Measurements from ENCODE around the gene GOLGA8B.
"Not testable (repeated sequence)": the region's sequence is repeated elsewhere in the genome, so short reads cannot be mapped to it uniquely, and the experiment has no call there.

The GOLGA8B gene

DNA sequence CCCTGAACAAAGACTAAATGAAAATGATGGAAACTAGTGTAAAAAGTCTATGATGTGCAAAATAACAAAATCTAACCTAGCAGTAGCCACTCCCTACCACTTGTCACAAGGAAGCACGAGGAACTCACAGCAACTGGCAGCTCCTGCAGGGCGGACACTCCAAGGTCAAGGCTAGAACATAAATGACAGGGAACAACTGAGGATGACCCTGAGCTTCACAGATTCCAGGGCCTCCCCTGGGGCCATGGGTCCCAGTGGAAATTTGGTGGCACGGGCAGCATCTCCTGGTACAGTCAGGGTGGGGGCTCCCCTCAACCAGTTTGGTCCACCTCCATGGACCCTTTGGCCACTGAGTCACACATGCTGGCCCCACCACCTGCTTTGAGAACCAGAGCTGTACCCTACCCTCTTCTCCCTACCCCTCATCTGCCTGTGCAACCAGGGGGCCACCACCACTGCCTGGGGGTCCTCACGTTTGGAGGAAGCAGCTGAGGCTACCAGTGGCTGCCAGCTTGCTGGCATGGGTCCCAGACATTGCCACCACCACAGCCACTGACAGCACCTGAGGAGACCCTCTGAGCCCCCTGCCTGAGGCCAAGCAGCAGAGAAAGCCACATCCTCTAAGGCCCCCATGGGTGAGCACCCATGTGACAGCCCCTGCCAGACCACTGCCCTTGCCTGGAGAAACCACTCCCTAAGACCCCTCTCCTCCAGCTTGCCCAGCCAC, 13.6 kb downstream of the GOLGA8B start:
- in situ Hi-C loops (cut with MboI; ENCODE audit: low sequenced_read_pairs): not testable (repeated sequence)

DNA sequence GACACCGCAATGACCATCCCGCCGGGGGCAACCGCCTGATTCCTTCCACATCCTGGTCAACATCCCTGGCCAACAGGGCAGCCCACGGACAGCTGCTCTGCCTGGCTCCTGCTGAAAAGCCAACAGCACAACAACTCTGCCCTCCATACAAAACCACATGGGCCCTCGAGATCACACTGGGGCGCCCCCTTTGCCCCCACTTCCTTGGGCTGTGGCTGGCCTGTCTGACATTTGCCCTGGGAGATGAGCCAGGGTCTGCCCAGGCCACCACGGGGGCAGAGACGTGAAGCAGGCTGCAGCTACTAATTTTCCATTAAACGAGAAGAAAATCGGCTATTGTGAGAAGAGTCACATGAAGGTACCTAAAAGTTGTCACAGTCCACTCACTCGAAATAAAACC, 16.3 kb downstream of the GOLGA8B start:
- in situ Hi-C loops (cut with MboI; ENCODE audit: low sequenced_read_pairs): not testable (repeated sequence)

DNA sequence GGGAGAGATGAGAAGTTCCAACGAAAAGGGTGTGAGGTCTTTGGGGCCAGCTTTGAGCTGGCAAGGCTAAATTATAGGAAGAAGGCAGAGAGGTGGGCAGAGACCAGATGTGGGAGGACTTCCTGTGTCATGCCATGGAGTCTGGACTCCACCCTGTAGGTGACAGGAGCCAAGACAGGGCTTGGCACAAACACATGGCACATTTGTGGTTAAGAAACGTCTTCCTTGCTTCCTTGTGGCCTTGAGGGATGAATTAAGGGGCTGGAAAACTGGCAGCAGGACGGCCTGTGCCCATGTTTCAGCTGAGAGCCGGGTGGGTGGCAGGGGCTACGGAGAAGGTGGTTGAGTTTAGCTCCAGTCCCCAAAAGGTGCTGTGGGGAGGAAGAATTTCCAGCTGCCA, 18.7 kb downstream of the GOLGA8B start:
- in situ Hi-C loops (cut with MboI; ENCODE audit: low sequenced_read_pairs): not testable (repeated sequence)

DNA sequence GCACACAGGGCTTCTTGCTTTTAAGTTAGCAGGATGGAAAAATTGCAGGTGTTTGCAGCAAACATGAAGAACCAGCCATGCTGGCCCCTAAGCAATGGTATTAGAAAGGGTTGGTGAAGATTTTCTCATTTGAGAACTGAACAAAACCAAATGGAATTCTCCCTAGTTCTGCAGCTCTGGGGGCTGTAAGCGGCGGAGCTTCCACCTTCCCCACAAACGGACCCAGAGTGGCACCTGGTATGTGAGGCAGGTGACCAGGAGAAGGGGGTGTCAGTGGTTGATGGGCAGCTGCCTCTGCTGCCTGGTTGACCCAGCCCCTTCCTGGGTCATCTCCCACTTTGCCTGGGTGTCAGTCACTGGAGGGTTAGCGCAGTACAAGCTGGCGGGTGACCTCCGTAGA, 22.6 kb downstream of the GOLGA8B start:
- in situ Hi-C loops (cut with MboI; ENCODE audit: low sequenced_read_pairs): not testable (repeated sequence)

DNA sequence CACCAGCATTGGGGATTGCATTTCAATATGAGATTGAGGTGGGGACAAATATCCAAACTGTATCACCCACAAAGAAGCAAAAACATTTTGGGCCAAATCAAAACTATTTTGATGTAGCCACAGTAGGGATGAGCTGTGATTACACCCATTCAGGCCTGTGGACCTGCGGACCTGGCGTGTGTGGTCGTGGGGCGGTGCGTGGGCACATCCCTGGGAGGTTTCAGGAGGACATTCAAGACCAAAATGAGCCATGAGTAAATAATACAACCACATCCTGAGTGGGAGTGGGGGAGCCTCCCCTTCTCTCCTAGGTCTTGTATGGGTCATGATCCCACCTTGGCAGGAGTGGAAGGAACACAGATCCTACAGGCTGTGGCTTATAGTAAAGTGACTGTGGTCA, 23.7 kb downstream of the GOLGA8B start:
- in situ Hi-C loops (cut with MboI; ENCODE audit: low sequenced_read_pairs): not testable (repeated sequence)

DNA sequence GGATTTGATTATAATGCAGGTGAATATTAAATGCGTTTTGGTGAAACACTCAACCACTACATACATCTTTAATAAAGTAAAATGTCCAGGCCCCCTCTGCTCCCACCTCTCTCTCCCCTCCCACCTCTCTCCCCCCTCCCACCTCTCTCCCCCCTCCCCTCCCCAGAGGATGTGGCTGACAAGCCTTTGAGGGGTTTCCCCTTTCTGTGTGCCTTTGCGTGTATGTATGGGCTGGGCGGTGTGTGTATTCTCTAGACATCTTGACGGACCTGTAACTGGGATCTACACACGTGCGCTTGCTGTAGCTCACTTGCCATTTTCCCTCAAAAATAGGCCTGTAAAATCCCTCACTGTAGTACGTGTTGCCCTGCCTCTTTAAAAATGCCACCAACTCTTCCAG, 28.3 kb downstream of the GOLGA8B start:
- in situ Hi-C loops (cut with MboI; ENCODE audit: low sequenced_read_pairs): not testable (repeated sequence)

DNA sequence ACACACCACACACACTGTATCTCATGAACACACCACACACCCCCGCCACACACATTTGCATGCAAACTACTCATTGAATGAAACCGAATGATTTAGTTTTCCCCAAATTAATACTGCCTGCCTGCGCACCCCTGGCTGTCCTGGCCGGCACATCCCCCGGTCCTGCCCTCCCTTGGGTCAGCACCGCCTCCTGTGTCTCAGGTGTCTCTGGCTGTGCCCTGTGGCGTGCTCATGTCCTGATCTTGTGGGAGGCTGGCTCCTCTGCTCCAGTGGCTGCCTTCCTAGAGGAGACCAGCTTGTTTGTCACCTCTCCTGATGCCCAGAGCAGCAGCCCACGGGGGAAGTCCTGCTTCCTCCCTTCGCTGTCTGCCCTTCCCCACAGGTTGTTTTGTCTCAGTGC, 28.7 kb downstream of the GOLGA8B start:
- in situ Hi-C loops (cut with MboI; ENCODE audit: low sequenced_read_pairs): not testable (repeated sequence)

DNA sequence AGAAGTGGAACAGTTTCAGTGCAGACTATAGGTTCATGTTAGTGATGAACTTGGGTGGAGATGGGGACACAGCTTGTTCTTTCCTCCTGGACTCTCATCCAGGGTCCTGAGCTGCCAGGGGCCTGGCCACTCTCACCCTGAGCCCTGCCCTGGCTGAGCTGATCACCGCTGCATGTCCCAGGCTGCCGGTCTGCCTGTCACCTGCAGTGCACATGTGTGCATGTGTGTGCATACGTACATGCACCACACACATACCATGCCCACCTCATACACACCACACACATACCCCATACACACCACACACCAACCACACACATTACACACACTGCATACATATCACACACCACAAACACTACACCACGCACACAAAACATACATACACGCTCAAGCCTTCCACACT, 29.3 kb downstream of the GOLGA8B start:
- in situ Hi-C loops (cut with MboI; ENCODE audit: low sequenced_read_pairs): not testable (repeated sequence)

DNA sequence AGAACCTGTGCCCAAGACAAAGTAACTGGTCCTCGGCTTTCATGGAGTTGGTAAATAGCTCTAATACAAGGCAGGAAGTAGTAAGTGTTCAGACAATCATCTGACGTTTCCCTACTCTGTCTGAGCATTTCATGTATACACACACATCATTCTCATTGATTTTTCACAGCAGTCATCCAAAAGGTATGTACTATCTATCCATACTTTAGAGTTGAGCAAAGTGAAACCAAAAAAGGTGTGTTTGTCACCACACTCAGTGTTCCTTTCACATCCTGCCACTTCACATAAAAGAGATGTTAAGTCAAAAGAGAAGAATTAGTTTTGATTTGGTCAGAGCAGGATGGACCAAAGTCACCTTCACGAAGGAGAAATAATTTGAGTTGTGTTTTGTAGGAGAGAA, 33.3 kb downstream of the GOLGA8B start:
- in situ Hi-C loops (cut with MboI; ENCODE audit: low sequenced_read_pairs): not testable (repeated sequence)

DNA sequence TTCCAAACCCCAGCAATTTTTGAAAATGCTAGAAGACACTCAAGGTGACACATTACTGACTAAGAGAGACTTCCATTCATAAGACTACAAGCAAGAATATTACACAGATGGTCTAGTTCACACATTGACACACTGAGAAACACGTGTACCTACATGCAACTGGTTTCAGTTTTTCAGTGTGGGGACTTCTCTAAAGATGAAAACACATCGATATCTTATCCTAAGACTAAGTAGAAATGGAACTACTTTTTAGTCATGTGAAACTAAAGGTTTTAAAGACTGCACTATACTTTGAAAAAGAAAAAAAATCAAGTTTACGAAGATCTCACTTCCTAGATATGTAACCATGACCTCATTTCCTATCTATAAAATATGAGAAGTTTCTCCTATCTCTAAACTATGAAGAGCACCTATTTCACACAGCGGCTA, 34.1 kb downstream of the GOLGA8B start:
- in situ Hi-C loops (cut with MboI; ENCODE audit: low sequenced_read_pairs): not testable (repeated sequence)

DNA sequence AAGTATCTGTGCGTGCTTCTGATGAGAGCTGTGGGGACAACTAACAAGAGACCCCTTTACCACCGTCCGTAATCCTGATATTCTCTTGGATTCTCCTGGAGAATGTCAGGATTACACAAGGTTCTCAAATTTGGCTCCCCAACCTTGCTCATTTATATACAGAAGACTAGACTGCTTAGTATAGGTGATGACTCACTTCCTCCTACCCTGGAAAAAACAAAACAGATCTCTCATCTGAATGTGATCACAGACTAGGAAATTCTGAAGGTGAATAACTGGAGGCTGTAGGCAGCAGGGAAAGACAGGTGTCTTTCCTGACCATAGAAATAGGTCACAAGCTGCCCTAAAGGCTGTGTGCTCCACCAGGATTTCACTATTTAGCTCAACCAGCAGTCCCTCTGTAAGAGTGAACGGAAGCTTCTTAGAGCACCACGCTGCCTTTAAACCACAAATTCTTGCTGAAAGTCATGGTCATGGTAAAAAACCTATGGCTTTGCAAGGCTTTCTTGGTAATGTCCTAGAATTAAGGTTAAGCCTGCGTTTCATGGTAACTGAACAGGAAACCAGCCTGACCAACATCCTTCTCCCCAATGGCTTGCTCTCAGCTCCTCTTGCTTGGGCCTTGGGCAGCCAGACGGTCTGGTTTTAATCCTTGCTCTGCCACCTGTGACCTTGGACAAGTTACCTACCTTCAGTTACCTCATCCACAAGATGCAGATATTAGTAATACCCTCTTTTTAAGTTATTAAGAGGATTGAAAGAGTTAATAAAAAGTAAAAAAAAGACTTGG, 39.4 kb downstream of the GOLGA8B start:
- in situ Hi-C loops (cut with MboI; ENCODE audit: low sequenced_read_pairs): not testable (repeated sequence)

DNA sequence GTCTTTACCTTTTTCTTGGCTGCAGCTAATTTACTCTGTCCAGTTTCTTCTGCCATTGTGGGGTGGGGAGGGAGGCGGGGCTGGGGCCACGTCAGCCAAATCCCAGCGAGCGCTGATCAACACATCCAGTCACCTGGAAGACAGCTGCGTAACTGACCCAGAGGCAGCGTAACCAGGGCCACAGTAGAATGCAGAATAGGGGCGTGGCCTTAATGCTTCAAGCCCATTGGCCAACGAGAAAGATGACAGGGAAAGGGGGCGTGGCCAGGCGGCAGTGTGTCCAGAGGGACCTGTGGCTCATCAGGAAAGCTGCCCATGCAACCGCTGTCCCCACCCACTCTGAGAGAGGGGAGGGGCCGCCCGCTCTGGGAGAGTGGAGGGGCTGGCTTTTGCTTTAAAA, 47.6 kb downstream of the GOLGA8B start:
- in situ Hi-C loops (cut with MboI; ENCODE audit: low sequenced_read_pairs): not testable (repeated sequence)

Data from HL-60/S4 treated with retinoic acid at 250 ng/mL for 4 days and 3 days (cell line).